GM12878 (cell line): Measurements from ENCODE around the gene TMED3. TPM values are rescaled to one million over a fixed set of nuclear protein-coding genes. Genes with fewer than 3 reads are reported as not detected.

ENCODE experiments used
- ATAC-seq: fragments of 200-7000 bp; cut with Tn5 transposase; 3 replicates; pipeline ENCODE4 v1.9.1; 2020; ENCODE audit warnings: mild to moderate bottlenecking, moderate library complexity
- BruUV-seq: library from RNA; stranded (reverse); fragments of 400-500 nt; replicated peaks from 2 replicates; lab custom pipeline; 2021; lab: Mats Ljungman, UMichigan
- CTCF ChIA-PET: fragments of 300-600 bp; sonication (Branson Sonifier 250); formaldehyde crosslinking; extraction: SDS; loops from one replicate; lab custom pipeline; 2021; ENCODE audit warnings: inconsistent platforms; lab: Yijun Ruan, JAX
- POLR2A ChIA-PET: fragments of 350-600 bp; formaldehyde crosslinking; extraction: SDS; loops from one replicate; lab custom pipeline; 2021; ENCODE audit warnings: inconsistent platforms; lab: Charles Lee
- RAD21 ChIA-PET: fragments of 300-600 bp; sonication (Branson Sonifier 250); formaldehyde crosslinking; loops from one replicate; lab custom pipeline; 2023; ENCODE audit warnings: antibody characterized with exemption; ENCODE audit not compliant: unreplicated experiment; lab: Charles Lee
- SMC1A ChIA-PET: fragments of 300-600 bp; sonication (Branson Sonifier 250); formaldehyde crosslinking; loops from one replicate; lab custom pipeline; 2023; ENCODE audit not compliant: unreplicated experiment, uncharacterized antibody; lab: Charles Lee
- DNase-seq: peaks from one replicate; pipeline ENCODE4 v3.0.0-alpha.2; 2011; ENCODE audit warnings: low read depth, low spot score
- FAIRE-seq: peaks from 3 replicates; lab custom pipeline; 2011; peaks lifted over from hg19 to GRCh38; lab: Jason Lieb, UNC
- H2AFZ ChIP-seq: 2 replicates; pipeline ENCODE4 v1.6.0; 2011; ENCODE audit warnings: low read depth, low read length, control low read depth; ENCODE audit not compliant: control insufficient read depth
- H3K27ac ChIP-seq: 2 replicates; pipeline ENCODE4 v1.5.1; 2011; ENCODE audit warnings: control low read depth; ENCODE audit not compliant: control insufficient read depth, insufficient read depth
- H3K27me3 ChIP-seq, 2 experiments: replicated peaks in 1 of 2; 2 replicates each; pipeline versions ENCODE4 v1.6.0 to v1.6.1; 2011; ENCODE audit warnings: low read length in 1 of 2; ENCODE audit not compliant: control insufficient read depth in 2 of 2, insufficient read depth in 2 of 2
- H3K36me3 ChIP-seq, 2 experiments: 2 replicates each; pipeline ENCODE4 v1.5.1; 2011; ENCODE audit warnings: low read length in 1 of 2; ENCODE audit not compliant: control insufficient read depth in 2 of 2, insufficient read depth in 2 of 2
- H3K4me1 ChIP-seq: 2 replicates; pipeline ENCODE4 v1.6.1; 2011; ENCODE audit warnings: mild to moderate bottlenecking, low read length, moderate library complexity, mixed read lengths; ENCODE audit not compliant: control insufficient read depth, insufficient read depth
- H3K4me2 ChIP-seq: 2 replicates; pipeline ENCODE4 v1.6.0; 2011; ENCODE audit warnings: control low read depth; ENCODE audit not compliant: control insufficient read depth, insufficient read depth
- H3K4me3 ChIP-seq: fragments of 200-600 bp; sonication (generic); 2 replicates; pipeline ENCODE4 v1.5.1; 2016
- H3K79me2 ChIP-seq: 2 replicates; pipeline ENCODE4 v1.6.0; 2011; ENCODE audit warnings: low read length; ENCODE audit not compliant: control insufficient read depth, insufficient read depth
- H3K9ac ChIP-seq: 2 replicates; pipeline ENCODE4 v1.8.0; 2011; ENCODE audit warnings: low read length, control low read depth, mixed read lengths; ENCODE audit not compliant: control insufficient read depth, insufficient read depth
- H3K9me3 ChIP-seq: replicated peaks from 3 replicates; pipeline ENCODE4 v1.5.1; 2011; ENCODE audit warnings: mild to moderate bottlenecking, low read length; ENCODE audit not compliant: control insufficient read depth, insufficient read depth
- H4K20me1 ChIP-seq: 2 replicates; pipeline ENCODE4 v1.6.0; 2011; ENCODE audit not compliant: control insufficient read depth, insufficient read depth
- ASH2L ChIP-seq: fragments of 300-600, 200-600 bp; sonication (generic); IDR thresholded peaks from 2 replicates; pipeline ENCODE4 v1.6.1; 2017; ENCODE audit warnings: low read depth, mild to moderate bottlenecking, borderline replicate concordance
- ESRRA ChIP-seq: IDR thresholded peaks from 2 replicates; pipeline ENCODE4 v1.6.1; 2012; ENCODE audit warnings: mild to moderate bottlenecking, low read length, improper control_type of control experiment
- GATAD2B ChIP-seq: fragments of 450-650 bp; conservative IDR thresholded peaks from 2 replicates; pipeline ENCODE4 v1.6.1; 2017; ENCODE audit warnings: low read depth, mild to moderate bottlenecking, moderate library complexity
- NR2C1 ChIP-seq: fragments of 450-650 bp; IDR thresholded peaks from 2 replicates; pipeline ENCODE4 v1.6.1; 2017; ENCODE audit warnings: antibody characterized with exemption, mild to moderate bottlenecking, moderate library complexity
- NR2C2 ChIP-seq: IDR thresholded peaks from 2 replicates; pipeline ENCODE4 v1.6.1; 2011; ENCODE audit warnings: borderline replicate concordance, low read depth; ENCODE audit not compliant: control insufficient read depth, insufficient read length
- RAD51 ChIP-seq: fragments of 450-650 bp; IDR thresholded peaks from 2 replicates; pipeline ENCODE4 v1.6.1; 2016; ENCODE audit warnings: moderate library complexity, mild to moderate bottlenecking, inconsistent platforms
- RCOR1 ChIP-seq: conservative IDR thresholded peaks from 2 replicates; pipeline ENCODE4 v1.6.1; 2012; ENCODE audit warnings: low read depth, low read length, improper control_type of control experiment
- SIN3A ChIP-seq: IDR thresholded peaks from 2 replicates; pipeline ENCODE4 v1.6.1; 2012; ENCODE audit warnings: low read depth, low read length, improper control_type of control experiment
- SKIL ChIP-seq: fragments of 450-650 bp; IDR thresholded peaks from 2 replicates; pipeline ENCODE4 v1.6.1; 2017; ENCODE audit warnings: mild to moderate bottlenecking, low read depth, inconsistent platforms; ENCODE audit not compliant: poor library complexity, severe bottlenecking
- ZBED1 ChIP-seq: IDR thresholded peaks from 2 replicates; pipeline ENCODE4 v1.6.1; 2016; ENCODE audit warnings: borderline replicate concordance
- ZNF622 ChIP-seq: fragments of 450-650 bp; IDR thresholded peaks from 2 replicates; pipeline ENCODE4 v1.6.1; 2017; ENCODE audit warnings: mild to moderate bottlenecking, inconsistent platforms
- WGBS: methylation state at CpG from one replicate; pipeline ENCODE4 v1.1.6; 2016; ENCODE audit warnings: low lambda C conversion rate; ENCODE audit not compliant: insufficient replicate concordance, insufficient coverage; ENCODE audit errors: missing lambda C conversion rate; 5-methylcytosine and 5-hydroxymethylcytosine counted together
- in situ Hi-C: fragments of 300-500 bp; cut with MboI; formaldehyde crosslinking; loops from 9 replicates; pipeline ENCODE4 v1.14.3; 2018; ENCODE audit warnings: mixed read lengths
- intact Hi-C: fragments of 100-400 bp; cut with micrococcal nuclease; formaldehyde crosslinking; loops from one replicate; pipeline ENCODE4 v1.14.2; 2022; ENCODE audit not compliant: unreplicated experiment
- polyA plus RNA-seq, 11 experiments: library from polyadenylated mRNA; depleted of rRNA in 4 of 11; unstranded in 6 of 11; stranded (reverse) in 5 of 11; fragments of >200 nt; fragmentation: Nextera tagmentation in 4 of 11; fragmentation: Illumina TruSeq in 1 of 11; extraction: Ambion mirVana in 4 of 11; extraction: Trizol in 1 of 11; gene quantifications; 1 replicate in 1 of 11; 2 replicates in 10 of 11; pipeline versions ENCODE4 v1.2.1 to v1.2.3, GENCODE V29; 2011 to 2016; ENCODE audit warnings: inconsistent platforms in 2 of 11, missing spikeins in 2 of 11, low read depth in 1 of 11
- total RNA-seq, 4 experiments: library from RNA; depleted of rRNA in 3 of 4; stranded (reverse); fragments of >200 nt in 3 of 4; fragmentation: Illumina TruSeq in 1 of 4; extraction: Trizol in 1 of 4; gene quantifications; 2 replicates each; pipeline versions ENCODE4 v1.2.1 to v1.2.3, GENCODE V29; 2013 to 2021

TMED3 gene
- total and polyA plus RNA-seq, 10 of the 15 experiments (the other 5 are each of a cell fraction or from before 2014, with no cell fraction given): 7.6 to 95.8 (median 54.9) TPM

GRCh38 chr15:79290642-79291275 is 20.2 kb upstream of the TMED3 start:
- Histone ChIP-seq H3K27me3 (peaks cover 0 to 3% of the 10 kb centered on the region in 2 experiments; a peak in 1 of 4 replicates), H3K9me3 (no peaks in the 10 kb centered on the region), H3K4me1 (no peaks in the 10 kb centered on the region; the same call in 1 of the 2 replicates), H3K79me2 (no peaks in the 10 kb centered on the region), H3K36me3 (no peaks in the 10 kb centered on the region), H4K20me1 (no peaks in the 10 kb centered on the region), H3K4me2 (no peak overlapping the region), H3K4me3 (no peak overlapping the region), H2AFZ (no peak overlapping the region), H3K9ac (no peak overlapping the region), H3K27ac (no peak overlapping the region)
- ATAC-seq (no peak), FAIRE-seq (no peak), DNase-seq (no peak)
- WGBS: 3% methylated on average over 6 of the region's 6 CpGs
- ChIA-PET SMC1A (no interaction called here), RAD21 (no interaction called here), CTCF (no interaction called here), POLR2A (interaction anchor here (0.6 kb wide), 1 partner anchor 1660 kb away, joined by 4 read pairs; no protein-coding TSS in a partner anchor)
- TF ChIP-seq NR2C1: no peak
- no peak for TF ChIP-seq ZBED1
- no peak for TF ChIP-seq GATAD2B
- TF ChIP-seq ASH2L: no peak
- no TSS peak for BruUV-seq
- in situ Hi-C loops (no loop called here), intact Hi-C loops (no loop called here)

GRCh38 chr15:79292011-79292410 is 18.9 kb upstream of the TMED3 start:
- no peak overlapping the region for H3K9ac ChIP-seq
- FAIRE-seq (no peak), DNase-seq (no peak), ATAC-seq (no peak)
- no peak overlapping the region for H3K27ac ChIP-seq
- intact Hi-C loops: no loop called here
- in situ Hi-C loops: no loop called here
- BruUV-seq: no TSS peak
- CTCF ChIA-PET: no interaction called here
- SMC1A ChIA-PET: no interaction called here
- RAD21 ChIA-PET: no interaction called here
- no peak overlapping the region for H3K4me2 ChIP-seq
- H3K4me1 ChIP-seq: no peaks in the 10 kb centered on the region; the same call in 1 of the 2 replicates
- POLR2A ChIA-PET: no interaction called here
- H4K20me1 ChIP-seq: no peaks in the 10 kb centered on the region
- H2AFZ ChIP-seq: no peak overlapping the region
- H3K36me3 ChIP-seq: no peaks in the 10 kb centered on the region
- TF ChIP-seq SIN3A (no peak), ESRRA (no peak), NR2C2 (no peak), RCOR1 (no peak), RAD51 (no peak), SKIL (no peak), ZNF622 (no peak)
- WGBS: 39% methylated on average over 4 of the region's 4 CpGs
- H3K27me3 ChIP-seq: peaks cover 0 to 3% of the 10 kb centered on the region in 2 experiments; a peak in 1 of 4 replicates
- no peak overlapping the region for H3K4me3 ChIP-seq
- no peaks in the 10 kb centered on the region for H3K9me3 ChIP-seq
- no peaks in the 10 kb centered on the region for H3K79me2 ChIP-seq
